HG03460 (cell line): ENCODE measurements around the gene PIWIL4.
A peak's percentile ranks its signal among the peaks of the same experiment; 100 is the strongest.
"Not testable (repeated sequence)": the region's sequence is repeated elsewhere in the genome, so short reads cannot be mapped to it uniquely, and the experiment has no call there.

Source experiments
- ATAC-seq: cut with Tn5 transposase; IDR thresholded peaks from one replicate; pipeline ENCODE4 v1.9.1; 2021; ENCODE audit not compliant: unreplicated experiment

The PIWIL4 gene

DNA sequence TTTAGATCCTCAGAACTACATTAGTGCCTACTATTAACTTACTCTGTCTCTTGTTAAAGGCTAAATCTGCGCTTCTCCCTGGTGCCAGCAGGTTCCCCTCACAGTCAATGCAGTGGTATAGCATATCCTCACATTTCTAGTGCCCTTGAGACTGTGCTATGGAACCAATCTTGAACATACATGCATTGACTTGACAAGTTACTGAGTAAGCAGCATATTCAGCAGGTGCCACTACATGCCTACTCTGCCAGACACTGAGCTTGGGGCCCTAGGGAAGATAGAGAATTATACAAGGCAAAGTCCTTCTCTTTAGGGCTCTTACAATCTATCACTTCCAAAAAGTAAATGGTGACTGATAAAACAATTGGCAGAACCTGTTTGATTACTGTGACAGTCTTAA is 20.3 kb upstream of the PIWIL4 start:
- no peak for ATAC-seq

DNA sequence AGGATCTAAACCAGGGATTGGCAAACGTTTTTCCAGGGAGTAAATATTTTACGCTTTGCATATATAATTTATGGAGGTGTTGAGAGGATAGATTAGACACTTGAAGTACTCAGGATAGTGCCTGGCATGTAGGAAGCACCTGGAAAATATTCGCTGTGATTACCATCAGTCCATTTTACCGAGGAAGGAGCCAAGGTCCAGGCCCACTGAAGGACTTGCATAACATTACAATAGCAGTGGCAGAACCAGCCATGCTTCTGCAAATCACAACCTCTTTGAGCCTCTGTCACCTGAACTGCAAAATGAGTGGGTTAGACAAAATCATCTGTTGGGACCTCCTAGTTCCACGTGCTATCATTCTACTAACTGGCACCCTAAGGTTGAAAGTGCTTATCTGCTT is 18.0 kb upstream of the PIWIL4 start:
- no peak for ATAC-seq

DNA sequence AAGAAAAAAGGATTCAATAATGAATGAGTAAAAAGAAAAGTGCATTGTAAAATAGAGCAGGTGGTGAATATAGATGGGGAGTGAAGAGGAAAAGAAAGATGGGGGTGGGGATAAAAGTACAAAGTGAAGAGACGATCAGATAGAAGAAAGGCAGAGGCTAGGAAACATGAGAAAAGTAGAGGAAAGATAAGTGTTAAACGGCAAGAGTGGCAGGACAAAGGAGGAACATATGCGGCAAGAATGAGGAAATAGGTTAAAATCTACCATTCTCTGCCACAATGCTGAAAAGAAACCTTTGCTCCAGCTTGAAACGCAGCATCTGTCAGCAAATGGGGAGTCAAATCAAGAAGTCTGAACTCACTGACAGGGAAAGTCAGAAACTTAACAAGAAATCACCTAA is 16.7 kb upstream of the PIWIL4 start:
- ATAC-seq = no peak

DNA sequence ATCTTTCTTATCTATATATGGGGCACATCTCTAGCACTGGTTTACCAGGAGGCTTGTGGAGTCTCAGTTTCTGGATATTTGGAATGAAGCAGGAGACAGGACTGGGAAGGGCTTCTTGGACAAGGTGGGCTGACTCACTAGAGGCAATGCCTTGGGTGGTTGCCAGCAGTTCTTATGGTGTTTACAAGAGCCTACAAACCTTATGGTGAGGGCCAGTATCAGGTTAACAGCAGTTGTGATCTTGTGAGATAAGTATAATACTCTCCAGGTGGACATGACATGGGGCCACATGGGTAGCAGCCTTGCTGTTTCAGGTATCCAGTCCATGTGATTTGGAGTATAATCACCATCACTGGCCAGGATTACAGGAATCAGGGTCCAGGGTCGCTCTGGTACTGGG is 13.2 kb upstream of the PIWIL4 start:
- no peak for ATAC-seq

DNA sequence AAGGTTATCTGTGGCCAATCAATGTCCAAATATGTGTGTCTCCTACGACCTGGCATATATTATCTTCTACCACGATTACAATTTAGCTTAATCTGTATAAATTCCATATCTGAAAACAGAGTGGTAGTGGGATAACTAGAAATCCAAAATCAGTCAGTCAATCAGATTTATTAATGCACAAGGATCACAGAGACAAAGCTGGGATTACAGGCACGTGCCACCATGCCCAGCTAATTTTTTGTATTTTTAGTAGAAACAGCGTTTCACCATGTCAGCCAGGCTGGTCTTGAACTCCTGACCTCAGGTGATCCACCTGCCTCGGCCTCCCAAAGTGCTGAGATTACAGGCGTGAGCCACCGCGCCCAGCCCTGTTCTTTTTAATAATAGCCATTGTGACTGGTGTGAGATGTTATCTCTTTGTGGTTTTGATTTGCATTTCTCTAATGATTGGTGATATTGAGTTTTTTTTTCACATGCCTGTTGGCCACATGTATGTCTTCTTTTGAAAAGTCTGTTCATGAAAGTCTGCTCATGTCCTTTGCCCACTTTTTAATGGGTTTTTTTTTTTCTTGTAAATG is 11.3 kb upstream of the PIWIL4 start:
- not testable (repeated sequence) for ATAC-seq

DNA sequence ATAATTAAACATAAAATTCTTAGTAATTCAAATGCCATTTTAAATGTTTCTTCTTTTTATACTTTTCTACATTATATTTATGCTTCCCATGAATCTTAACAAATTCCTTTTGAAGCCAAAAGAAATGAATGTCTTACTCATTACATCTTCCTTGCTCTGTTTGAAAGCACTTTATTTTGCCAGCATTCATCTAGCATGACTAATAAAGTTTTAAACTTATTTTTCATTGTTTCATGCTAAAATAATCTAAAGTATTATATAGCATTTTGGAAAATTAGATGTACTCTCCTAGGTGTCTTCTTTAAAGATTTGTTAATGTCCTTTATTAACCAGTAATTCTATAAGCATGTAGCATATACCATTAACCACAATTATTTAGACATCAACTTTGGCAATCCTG is 9.7 kb upstream of the PIWIL4 start:
- ATAC-seq = no peak

DNA sequence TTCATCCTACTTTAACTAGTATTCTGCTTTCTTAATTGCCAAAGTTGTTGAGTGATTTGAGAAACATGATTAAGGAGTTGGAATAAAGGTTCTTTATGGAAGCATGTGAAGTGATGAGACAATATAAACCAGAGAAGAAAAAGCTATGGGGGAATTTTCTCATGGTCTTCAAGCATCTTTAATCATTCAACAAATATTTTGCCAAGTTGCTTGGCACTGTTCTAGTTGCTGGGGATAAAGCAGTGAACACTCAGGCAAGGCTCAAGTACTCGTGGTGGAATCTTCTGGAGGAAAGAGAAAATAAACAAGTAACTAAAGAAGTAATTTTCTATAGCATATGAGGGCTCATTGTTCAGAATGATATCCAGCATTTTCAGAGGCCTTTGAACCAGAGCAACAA is 9.2 kb upstream of the PIWIL4 start:
- no peak for ATAC-seq

DNA sequence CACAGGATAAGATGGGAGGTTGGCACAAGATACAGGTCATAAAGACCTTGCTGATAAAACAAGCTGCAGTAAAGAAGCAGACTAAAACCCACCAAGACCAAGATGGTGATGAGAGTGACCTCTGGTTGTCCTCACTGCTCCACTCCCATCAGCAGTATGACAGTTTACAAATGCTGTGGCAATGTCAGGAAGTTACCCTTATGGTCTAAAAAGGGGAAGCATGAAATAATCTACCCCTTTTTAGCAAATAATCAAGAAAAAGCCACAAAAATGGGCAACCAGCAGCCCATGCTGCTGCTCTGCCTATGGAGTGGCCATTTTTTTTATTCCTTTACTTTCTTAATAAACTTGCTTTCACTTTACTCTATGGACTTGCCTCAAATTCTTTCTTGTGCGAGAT is 8.7 kb upstream of the PIWIL4 start:
- no peak for ATAC-seq

DNA sequence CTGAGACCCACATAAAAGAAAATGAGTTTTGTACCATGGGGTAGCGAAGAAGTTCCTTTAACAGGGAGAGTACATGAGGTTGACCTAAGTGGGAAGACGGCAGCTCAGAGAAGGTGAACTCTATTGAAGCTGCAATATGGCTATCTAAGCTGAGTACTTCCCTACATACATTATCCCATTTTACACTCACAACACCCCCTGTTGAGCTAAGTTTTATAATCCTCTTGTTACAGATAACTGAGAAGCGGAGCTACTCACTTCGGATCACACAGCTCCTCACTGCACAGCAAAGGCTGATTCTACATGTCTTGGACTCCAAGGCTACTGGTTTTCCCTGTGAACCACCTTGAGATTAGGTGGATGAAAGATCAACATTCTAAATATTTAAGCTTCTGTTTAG is 8.2 kb upstream of the PIWIL4 start:
- ATAC-seq = no peak

DNA sequence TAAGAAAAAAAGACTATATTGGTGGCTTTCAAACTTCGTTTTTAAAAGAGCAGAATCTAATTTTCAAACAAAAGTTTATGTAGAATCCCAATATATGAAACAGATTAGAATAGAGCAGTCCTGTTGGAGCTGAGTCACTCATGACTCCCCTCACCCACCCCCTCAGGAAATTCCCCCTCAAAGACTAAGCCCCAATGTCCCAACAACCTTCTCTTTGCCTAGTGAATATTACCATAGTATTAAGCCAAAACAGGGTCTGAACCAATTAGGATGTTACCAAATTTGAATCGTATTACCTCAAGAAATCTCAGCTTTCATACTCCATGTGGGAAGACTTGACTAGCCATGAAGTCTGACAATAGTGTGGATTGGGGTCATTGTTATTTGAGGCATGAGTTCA is 7.8 kb upstream of the PIWIL4 start:
- ATAC-seq = no peak

DNA sequence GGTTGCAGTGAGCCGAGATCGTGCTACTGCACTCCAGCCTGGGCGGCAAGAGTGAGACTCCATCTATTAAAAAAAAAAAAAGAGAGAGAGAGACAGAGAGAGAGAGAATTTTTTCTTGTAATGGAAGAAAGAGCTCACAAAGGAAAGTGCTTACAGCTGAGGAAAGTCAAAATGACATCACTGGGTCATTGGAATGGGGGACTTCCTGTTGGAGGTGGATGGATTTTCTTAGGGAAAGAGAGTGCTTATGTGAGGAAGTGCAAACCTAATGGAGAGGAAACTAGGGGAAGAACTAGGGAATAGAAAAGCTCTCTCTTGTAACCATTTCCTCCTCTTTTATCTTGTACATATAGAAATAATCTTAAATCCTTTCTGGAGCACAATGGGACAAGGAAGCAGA is 6.3 kb upstream of the PIWIL4 start:
- ATAC-seq = no peak

DNA sequence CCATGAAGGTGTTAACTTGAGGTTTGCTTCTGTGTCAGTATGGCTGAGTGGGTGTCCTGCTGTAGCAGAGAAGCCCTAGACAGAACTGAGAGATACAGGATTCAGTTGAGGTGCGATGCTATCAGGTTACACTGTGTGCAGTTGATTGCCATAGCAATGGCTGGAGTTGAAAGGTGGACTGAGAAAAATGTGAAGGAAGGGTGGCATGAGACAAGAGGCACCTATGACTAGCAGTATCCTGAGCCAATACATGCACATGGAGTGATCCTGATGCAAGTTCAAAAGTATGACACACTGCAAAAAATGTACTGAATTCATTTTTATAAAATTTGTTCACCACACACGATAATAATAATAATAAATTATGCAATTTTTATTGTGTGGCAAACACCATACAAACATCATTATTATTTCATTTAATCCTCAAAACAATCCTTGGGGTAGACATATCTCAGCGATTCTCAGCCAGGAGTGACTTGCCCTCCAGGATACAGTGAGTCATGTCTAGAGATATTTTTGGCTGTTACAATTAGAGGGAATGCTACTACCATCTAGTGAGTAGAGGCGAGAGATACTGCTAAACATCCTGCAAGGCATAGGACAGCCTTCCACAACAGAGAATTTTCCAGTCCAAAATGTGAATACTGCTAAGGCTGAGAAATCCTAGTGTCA is 3.9 kb upstream of the PIWIL4 start:
- no peak for ATAC-seq

DNA sequence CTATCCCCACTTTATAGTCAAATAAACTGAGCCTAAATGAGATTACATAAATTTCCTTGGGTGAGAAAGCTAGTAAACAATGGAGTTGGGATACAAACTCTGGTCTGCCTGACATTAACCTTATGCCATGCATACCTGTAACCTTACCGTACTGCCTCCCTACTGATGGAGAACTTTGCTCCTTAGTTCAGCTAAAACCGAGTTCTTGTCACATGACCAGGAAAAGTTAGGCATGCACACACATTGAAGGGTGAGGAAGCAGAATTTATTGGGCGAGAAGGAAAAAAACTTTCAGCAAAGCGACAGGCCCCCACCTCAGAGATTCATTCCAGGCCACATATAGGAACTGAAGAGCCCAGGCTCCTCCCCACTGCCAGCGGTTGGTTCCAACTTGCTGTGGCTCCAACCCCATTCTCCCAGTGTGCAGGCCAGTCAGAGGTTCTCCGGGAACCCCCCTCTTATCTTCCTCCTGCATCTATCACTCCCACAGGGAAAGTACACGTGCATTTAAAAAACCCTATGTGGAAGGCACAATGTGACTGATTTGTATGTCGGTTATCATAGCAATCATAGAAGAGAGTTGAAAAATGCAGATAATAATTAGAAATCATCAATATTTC is 3.2 kb upstream of the PIWIL4 start:
- ATAC-seq = no peak

DNA sequence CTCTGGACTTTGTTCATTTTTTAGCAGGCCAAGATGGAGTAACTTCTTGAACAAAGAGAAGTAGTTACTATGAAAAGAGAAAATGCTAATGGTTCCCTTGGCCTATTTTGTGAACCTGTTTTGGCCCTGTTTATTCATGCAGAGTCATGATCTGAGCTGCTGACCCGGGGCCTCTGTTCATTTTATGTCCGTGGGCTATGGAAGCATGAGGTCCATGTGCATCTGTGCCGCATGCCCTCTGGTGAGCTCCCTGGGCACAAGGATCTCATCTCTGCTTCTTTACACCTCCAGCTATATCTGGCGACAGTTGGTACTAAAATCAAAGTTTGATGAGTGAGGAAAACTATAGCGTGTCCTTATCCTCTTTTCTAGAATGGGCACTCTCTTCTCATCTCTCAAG is 1.0 kb downstream of the PIWIL4 start:
- ATAC-seq = no peak

DNA sequence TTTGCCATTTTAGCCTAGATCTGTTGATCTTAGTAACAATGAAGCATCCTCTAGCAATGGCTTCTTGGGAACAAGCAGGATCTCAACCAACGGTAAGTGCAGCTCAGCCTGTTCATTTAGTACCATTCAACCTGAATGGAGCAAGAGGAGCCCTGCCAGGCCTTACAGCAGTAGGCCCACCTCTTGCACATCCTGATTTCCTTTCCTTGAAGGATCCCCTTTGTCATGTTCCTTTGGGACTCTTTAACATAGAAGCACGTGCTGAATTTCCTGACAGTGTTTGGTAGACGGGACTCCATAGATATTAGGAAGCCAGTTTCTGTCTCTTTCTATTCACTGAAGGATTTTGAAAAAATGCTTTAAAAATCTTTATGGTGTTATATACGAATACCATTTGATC is 1.5 kb downstream of the PIWIL4 start:
- no peak for ATAC-seq

DNA sequence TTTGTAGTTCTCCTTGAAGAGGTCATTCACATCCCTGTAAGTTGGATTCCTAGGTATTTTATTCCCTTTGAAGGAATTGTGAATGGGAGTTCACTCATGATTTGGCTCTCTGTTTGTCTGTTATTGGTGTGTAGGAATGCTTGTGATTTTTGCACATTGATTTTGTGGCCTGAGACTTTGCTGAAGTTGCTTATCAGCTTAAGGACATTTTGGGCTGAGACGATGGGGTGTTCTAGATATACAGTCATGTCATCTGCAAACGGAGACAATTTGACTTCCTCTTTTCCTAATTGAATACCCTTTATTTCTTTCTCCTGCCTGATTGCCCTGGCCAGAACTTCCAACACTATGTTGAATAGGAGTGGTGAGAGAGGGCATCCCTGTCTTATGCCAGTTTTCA is 5.8 kb downstream of the PIWIL4 start:
- ATAC-seq = not testable (repeated sequence)

DNA sequence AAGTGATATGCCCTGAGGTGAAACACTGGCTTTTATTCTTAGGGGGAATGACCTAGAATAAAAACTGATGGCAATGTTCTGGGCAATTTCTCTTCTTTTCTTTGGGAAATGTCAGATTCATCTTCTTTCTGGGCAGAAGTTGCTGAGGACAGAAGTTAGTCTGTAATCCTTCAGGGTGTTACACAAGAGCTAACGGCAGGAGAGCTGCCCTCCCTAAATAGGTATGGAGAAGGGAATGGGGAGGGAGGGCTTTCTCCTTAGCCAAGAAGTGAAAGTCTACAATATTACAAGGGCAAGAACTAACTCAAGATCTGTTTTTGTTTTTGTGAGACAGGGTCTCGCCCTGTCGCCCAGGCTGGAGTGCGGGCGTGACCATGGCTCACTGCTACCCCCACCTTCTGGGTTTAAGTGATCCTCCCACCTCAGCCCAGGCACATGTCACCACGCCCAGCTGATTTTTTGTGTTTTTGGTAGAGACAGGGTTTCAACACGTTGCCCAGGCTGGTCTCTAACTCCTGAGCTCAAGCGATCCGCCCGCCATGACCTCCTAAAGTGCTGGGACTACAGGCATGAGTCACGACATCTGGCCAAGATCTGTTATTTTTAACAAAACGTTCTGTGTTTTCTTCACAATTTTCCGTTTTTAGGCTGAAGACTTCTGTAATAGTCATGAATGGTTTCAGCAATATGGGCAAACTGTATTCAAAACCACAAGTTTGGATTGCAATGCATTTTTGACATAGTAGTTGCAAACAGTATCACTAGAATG is 7.2 kb downstream of the PIWIL4 start:
- ATAC-seq = no peak

DNA sequence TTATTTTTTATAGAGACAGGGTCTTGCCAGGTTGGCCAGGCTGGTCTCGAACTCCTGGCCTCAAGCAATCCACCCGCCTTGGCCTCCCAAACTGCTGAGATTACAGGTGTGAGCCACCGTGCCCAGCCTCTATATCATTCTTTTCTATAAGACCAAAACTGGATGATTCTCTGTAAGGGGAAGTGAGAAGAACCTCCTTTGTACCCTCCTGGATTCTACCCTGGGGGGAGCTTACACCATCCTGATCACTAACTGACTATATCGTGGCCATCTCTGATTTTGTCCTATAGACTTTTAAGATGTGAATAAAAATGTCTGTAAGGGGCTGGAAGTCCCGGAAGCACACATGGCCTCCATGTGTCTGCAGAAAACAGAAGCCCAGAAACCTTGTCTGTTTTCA is 9.1 kb downstream of the PIWIL4 start:
- ATAC-seq = no peak

DNA sequence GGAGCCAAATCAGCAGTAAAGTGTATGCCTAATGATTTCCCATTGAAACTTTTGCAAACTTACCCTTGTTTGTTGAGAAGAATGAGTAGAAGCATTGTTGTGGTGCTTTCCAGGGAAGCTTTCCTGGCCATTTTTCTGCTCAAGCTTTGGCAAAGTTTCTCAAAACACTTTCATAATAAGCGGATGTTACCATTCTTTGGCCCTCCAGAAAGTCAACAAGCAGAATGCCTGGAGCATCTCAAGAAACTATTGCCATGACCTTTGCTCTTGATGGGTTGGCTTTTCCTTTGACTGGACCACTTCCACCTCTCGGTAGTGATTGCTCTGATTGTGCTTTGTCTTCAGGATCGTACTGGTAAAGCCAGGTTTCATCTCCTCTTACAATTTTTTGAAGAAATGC is 10.7 kb downstream of the PIWIL4 start:
- ATAC-seq = no peak

DNA sequence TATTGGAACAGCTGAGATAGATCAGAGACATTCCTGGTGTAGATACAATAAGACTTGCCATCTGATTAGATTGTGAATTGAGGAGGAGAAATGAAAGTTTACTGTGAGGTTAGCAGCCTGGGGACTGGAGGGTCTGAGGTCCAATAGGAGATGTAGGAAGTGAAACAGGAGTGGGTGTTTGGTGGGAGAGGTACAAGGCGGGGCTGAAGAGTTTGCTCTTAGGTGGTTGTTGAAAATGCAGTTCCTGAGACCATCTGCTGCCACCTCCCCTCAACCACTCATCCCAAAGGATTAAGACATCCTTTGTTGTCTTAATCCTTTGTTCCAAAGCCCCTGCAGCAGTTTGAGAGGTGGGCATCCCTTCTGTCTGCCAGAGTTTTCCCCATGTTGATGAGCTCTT is 14.8 kb downstream of the PIWIL4 start:
- ATAC-seq = peak; percentile 69

DNA sequence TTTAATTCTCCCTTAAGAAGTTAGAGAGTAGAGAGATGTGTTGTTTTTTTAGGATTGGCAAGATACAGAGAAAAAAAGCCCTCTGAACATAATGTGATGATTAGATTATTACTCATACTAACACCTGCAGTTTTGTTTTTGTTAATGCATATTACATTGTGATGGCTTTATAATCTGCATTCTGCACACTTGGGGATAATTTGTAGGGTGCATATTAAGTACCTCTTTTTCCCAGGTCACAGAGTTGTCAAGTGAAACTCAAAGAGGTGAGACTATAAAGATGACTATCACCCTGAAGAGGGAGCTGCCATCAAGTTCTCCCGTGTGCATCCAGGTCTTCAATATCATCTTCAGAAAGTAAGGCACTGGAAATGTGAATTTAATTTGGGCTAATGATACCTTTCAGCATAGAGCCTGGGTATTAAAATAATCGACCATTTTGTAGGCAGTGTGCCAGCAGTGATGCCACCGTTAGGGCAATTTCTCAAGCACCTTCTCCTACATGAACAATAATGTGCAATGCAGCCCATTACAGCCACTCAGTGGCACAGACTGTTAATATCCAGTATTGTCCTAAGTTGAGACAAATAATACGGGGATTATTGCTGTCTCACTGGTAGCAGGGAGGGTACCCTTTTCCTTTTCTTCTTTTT is 16.2 kb downstream of the PIWIL4 start:
- no peak for ATAC-seq
